Endothelial cell of umbilical vein (primary cell): Measurements from ENCODE around the gene TMEM217. TPM values are rescaled to one million over a fixed set of nuclear protein-coding genes. Genes with fewer than 3 reads are reported as not detected.
"Not testable (repeated sequence)": the region's sequence is repeated elsewhere in the genome, so short reads cannot be mapped to it uniquely, and the experiment has no call there.

Experiments used
- BruUV-seq: library from RNA; stranded (reverse); fragments of 400-500 nt; replicated peaks from 2 replicates; lab custom pipeline; 2021; lab: Mats Ljungman, UMichigan
- CTCF ChIA-PET: fragments of 300-600, 350-600 bp; sonication (Branson Sonifier 250); formaldehyde crosslinking; loops from one replicate; lab custom pipeline; 2021; ENCODE audit warnings: antibody characterized with exemption, inconsistent platforms; lab: Charles Lee
- POLR2A ChIA-PET: fragments of 300-600, 350-600 bp; sonication (Branson Sonifier 250); formaldehyde crosslinking; loops from one replicate; lab custom pipeline; 2021; ENCODE audit warnings: antibody characterized with exemption, inconsistent platforms; lab: Charles Lee
- DNase-seq: peaks from one replicate; pipeline ENCODE4 v3.0.0-alpha.2; 2011; ENCODE audit warnings: low read depth, low spot score
- FAIRE-seq: peaks from 2 replicates; lab custom pipeline; 2011; peaks lifted over from hg19 to GRCh38; lab: Jason Lieb, UNC
- H2AFZ ChIP-seq: 2 replicates; pipeline ENCODE4 v1.6.0; 2012; ENCODE audit warnings: low read depth, low read length, control low read depth, inconsistent platforms
- H3K27ac ChIP-seq: 2 replicates; pipeline ENCODE4 v1.5.1; 2011; ENCODE audit warnings: low read depth, mild to moderate bottlenecking, control low read depth, low read length, moderate library complexity; ENCODE audit not compliant: insufficient read depth
- H3K27me3 ChIP-seq, 2 experiments: 2 replicates each; pipeline versions ENCODE4 v1.6.0 to v1.6.1; 2011; ENCODE audit warnings: low read length in 2 of 2, mixed read lengths in 1 of 2; ENCODE audit not compliant: control insufficient read depth in 2 of 2, insufficient read depth in 2 of 2
- H3K36me3 ChIP-seq, 2 experiments: 2 replicates in 1 of 2; 3 replicates in 1 of 2; pipeline ENCODE4 v1.5.1; 2011; ENCODE audit warnings: low read length in 2 of 2, mild to moderate bottlenecking in 1 of 2, moderate library complexity in 1 of 2; ENCODE audit not compliant: control insufficient read depth in 2 of 2, insufficient read depth in 2 of 2; ENCODE audit errors: extremely low read depth in 1 of 2
- H3K4me1 ChIP-seq: 3 replicates; pipeline ENCODE4 v1.5.1; 2011; ENCODE audit warnings: mild to moderate bottlenecking, low read length; ENCODE audit not compliant: control insufficient read depth, insufficient read depth; ENCODE audit errors: extremely low read depth
- H3K4me2 ChIP-seq: 2 replicates; pipeline ENCODE4 v1.6.1; 2011; ENCODE audit warnings: low read length, control low read depth, mixed read lengths; ENCODE audit not compliant: insufficient read depth
- H3K4me3 ChIP-seq, 3 experiments: fragments of 200-600 bp in 1 of 3; sonication (generic), shearing (Covaris generic) in 1 of 3; replicated peaks in 1 of 3; 2 replicates each; pipeline ENCODE4 v1.5.1; 2011 to 2016; ENCODE audit warnings: control low read depth in 3 of 3, low read length in 3 of 3, mild to moderate bottlenecking in 2 of 3, inconsistent platforms in 1 of 3, low read depth in 1 of 3, moderate library complexity in 1 of 3; ENCODE audit not compliant: insufficient read depth in 1 of 3
- H3K79me2 ChIP-seq: 2 replicates; pipeline ENCODE4 v1.6.0; 2012; ENCODE audit warnings: low read length, inconsistent platforms; ENCODE audit not compliant: control insufficient read depth, insufficient read depth
- H3K9ac ChIP-seq: replicated peaks from 2 replicates; pipeline ENCODE3; 2011; ENCODE audit warnings: low read length, control low read depth; ENCODE audit not compliant: insufficient read depth; ENCODE audit errors: extremely low read depth
- H3K9me1 ChIP-seq: replicated peaks from 3 replicates; pipeline ENCODE4 v1.6.0; 2011; ENCODE audit warnings: mild to moderate bottlenecking, low read length; ENCODE audit not compliant: control insufficient read depth, insufficient read depth; ENCODE audit errors: extremely low read depth
- H3K9me3 ChIP-seq: replicated peaks from 2 replicates; pipeline ENCODE4 v1.5.1; 2012; ENCODE audit warnings: low read length, inconsistent platforms; ENCODE audit not compliant: control insufficient read depth, insufficient read depth
- H4K20me1 ChIP-seq: replicated peaks from 2 replicates; pipeline ENCODE3; 2011; ENCODE audit warnings: mild to moderate bottlenecking, low read length; ENCODE audit not compliant: control insufficient read depth, insufficient read depth; ENCODE audit errors: extremely low read depth
- CTCF ChIP-seq, 2 donors: IDR thresholded peaks; 1 replicate in 1 of 2; 2 replicates in 1 of 2; pipeline ENCODE4 v1.5.1; 2011; ENCODE audit warnings: low read length in 2 of 2, mild to moderate bottlenecking in 2 of 2, moderate library complexity in 2 of 2, control low read depth in 1 of 2, inconsistent platforms in 1 of 2, low read depth in 1 of 2; ENCODE audit not compliant: insufficient read depth in 1 of 2; ENCODE audit errors: extremely low read depth in 1 of 2
- EZH2 ChIP-seq: IDR thresholded peaks from 2 replicates; pipeline ENCODE4 v1.6.1; 2012; ENCODE audit warnings: borderline replicate concordance, low read depth, mild to moderate bottlenecking, moderate library complexity, low read length, inconsistent platforms; ENCODE audit not compliant: severe bottlenecking
- FOS ChIP-seq: IDR thresholded peaks from 2 replicates; pipeline ENCODE4 v1.6.1; 2011; ENCODE audit warnings: mild to moderate bottlenecking, low read length, moderate library complexity, borderline replicate concordance; ENCODE audit not compliant: insufficient read depth
- JUN ChIP-seq: IDR thresholded peaks from 2 replicates; pipeline ENCODE4 v1.6.1; 2011; ENCODE audit warnings: borderline replicate concordance, low read depth; ENCODE audit not compliant: insufficient read length, insufficient read depth
- MAX ChIP-seq: IDR thresholded peaks from 2 replicates; pipeline ENCODE4 v1.6.1; 2011; ENCODE audit not compliant: insufficient read depth, insufficient read length
- MYC ChIP-seq: IDR thresholded peaks from one replicate; pipeline ENCODE4 v1.6.1; 2011; ENCODE audit warnings: mild to moderate bottlenecking, low read depth, low read length
- POLR2A ChIP-seq: IDR thresholded peaks from 2 replicates; pipeline ENCODE4 v1.6.1; 2012; ENCODE audit warnings: low read depth, mild to moderate bottlenecking, control low read depth, low read length
- POLR2AphosphoS5 ChIP-seq: IDR thresholded peaks from 2 replicates; pipeline ENCODE4 v1.6.1; 2012; ENCODE audit warnings: low read depth, mild to moderate bottlenecking, control low read depth, low read length, moderate library complexity; ENCODE audit not compliant: insufficient read depth
- dilution Hi-C: fragments of 300-500 bp; cut with MboI; formaldehyde crosslinking; loops from one replicate; pipeline ENCODE4 v1.15.0; 2019; ENCODE audit warnings: low sequenced_read_pairs; ENCODE audit not compliant: extremely low pct_ligation_motif_present
- intact Hi-C: fragments of 100-400 bp; cut with micrococcal nuclease; formaldehyde crosslinking; loops from one replicate; pipeline ENCODE4 v1.10.0; 2022
- polyA plus RNA-seq, 4 experiments: library from polyadenylated mRNA; depleted of rRNA in 3 of 4; stranded (reverse) in 3 of 4; unstranded in 1 of 4; fragments of >200 nt; gene quantifications; 2 replicates each; pipeline versions ENCODE4 v1.2.1 to v1.2.3, GENCODE V29; 2011 to 2012; ENCODE audit warnings: missing spikeins in 1 of 4
- total RNA-seq: library from RNA; stranded (reverse); gene quantifications from 2 replicates; pipeline ENCODE4 v1.2.3, GENCODE V29; 2021

The TMEM217 gene
- total and polyA plus RNA-seq, 2 donors (not counting 3 experiments of a cell fraction or from before 2014, with no cell fraction given) = 6.8 to 15.8 TPM

DNA sequence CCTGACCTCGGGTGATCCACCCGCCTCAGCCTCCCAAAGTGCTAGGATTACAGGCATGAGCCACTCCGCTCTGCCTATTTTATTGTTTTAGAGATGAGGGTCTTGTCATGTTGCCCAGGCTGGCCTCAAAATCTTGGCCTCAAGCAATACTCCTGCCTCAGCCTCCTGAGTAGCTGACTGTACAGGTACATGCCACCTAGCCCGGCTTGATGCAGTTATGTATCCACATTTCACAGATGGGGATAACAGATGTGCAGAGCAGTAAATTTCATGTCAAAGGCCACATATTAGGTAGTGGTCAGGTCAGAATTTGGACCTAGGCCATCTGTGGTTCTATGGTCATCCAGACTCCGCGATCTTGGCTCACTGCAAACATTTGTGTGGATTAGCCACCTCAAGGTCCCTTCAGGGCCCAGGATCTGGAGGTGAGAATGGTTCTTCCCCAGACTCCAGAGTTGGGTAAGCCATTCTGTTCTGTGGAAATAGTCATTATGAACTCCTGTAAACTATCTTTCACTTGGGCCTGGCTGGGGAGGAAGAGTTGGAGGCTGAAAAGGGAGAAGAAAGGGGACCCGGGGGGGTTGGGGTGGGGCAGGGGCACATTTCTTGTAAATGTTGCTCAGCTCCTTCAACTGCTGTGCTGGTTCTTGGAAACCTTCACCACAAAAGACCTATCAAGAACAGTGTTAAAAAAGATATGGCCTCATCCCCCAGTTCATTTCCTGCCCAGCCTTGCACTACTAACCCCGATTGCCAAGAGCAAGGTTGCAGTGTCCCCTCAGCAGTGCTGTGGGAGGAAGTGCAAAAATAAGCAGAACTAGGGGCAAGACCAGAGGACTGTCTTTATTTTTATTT, 75.0 kb downstream of the TMEM217 start:
- no peak overlapping the region for H3K4me2 ChIP-seq
- H3K9ac ChIP-seq = no peak overlapping the region
- H3K27me3 ChIP-seq = peaks cover 0 to 4% of the 10 kb centered on the region in 2 experiments
- intact Hi-C loops (no loop called here), dilution Hi-C loops (no loop called here)
- H3K9me1 ChIP-seq = no peaks in the 10 kb centered on the region
- no peak for DNase-seq
- BruUV-seq = no TSS peak
- H3K36me3 ChIP-seq = no peaks in the 10 kb centered on the region
- no peak overlapping the region for H2AFZ ChIP-seq
- H3K9me3 ChIP-seq = no peaks in the 10 kb centered on the region
- POLR2A ChIA-PET = no interaction called here
- H3K4me1 ChIP-seq = no peaks in the 10 kb centered on the region
- no peak for FAIRE-seq
- no peak overlapping the region for H3K4me3 ChIP-seq
- no peak for TF ChIP-seq POLR2AphosphoS5
- TF ChIP-seq CTCF (IDR thresholded peaks at IDR 0.05; ENCODE audit: extremely low read depth in 1 of 2, insufficient read depth in 1 of 2, low read depth in 1 of 2, low read length in 2 of 2) = no peak
- no peak for TF ChIP-seq FOS
- no peak for TF ChIP-seq MAX
- TF ChIP-seq POLR2A = no peak
- TF ChIP-seq EZH2 = no peak
- no peak for TF ChIP-seq MYC
- no peak for TF ChIP-seq JUN
- CTCF ChIA-PET = interaction anchor here (1.1 to 2.4 kb wide), 3 partner anchors 11 to 27 kb away, joined by 4 to 9 read pairs (median 4); no protein-coding TSS in a partner anchor
- H4K20me1 ChIP-seq = no peaks in the 10 kb centered on the region
- H3K79me2 ChIP-seq = no peaks in the 10 kb centered on the region
- no peak overlapping the region for H3K27ac ChIP-seq

GRCh38 chr6:37180610-37181009, 77.3 kb downstream of the TMEM217 start:
- dilution Hi-C loops, intact Hi-C loops, H3K9ac ChIP-seq, H3K4me1 ChIP-seq, H4K20me1 ChIP-seq, H3K4me3 ChIP-seq, FAIRE-seq, H3K9me1 ChIP-seq, H3K27ac ChIP-seq, POLR2A ChIA-PET, H3K79me2 ChIP-seq, DNase-seq, H3K27me3 ChIP-seq, H3K36me3 ChIP-seq, H3K9me3 ChIP-seq, H3K4me2 ChIP-seq, H2AFZ ChIP-seq, BruUV-seq: not testable (repeated sequence)
- CTCF ChIA-PET = interaction anchor here (0.8 to 3.5 kb wide), 6 partner anchors 9 to 162 kb away, joined by 3 to 19 read pairs (median 4); no protein-coding TSS in a partner anchor
